Measurements from ENCODE around the gene CALML5.

CALML5 gene

GRCh38 chr10:5524641-5525560 is 25.5 kb upstream of the CALML5 start, which contains the start of gene CALML3:
CALML3 (plus strand) TSS chr10:5524961; CDS start chr10:5525086, 125 bp downstream.
- no peak for DNase-seq (ENCODE audit: extremely low read depth, low read depth)
- H3K4me3 ChIP-seq (replicated peaks; ENCODE audit: low read depth, low read length), result no peak within 1 kb of the TSS
- no peak for TF ChIP-seq CTCF (IDR thresholded peaks at IDR 0.05; ENCODE audit: low read depth, low read length, missing control alignments)

GRCh38 chr10:5523796-5524574 is 24.6 kb upstream of the CALML5 start:
- DNase-seq (ENCODE audit: extremely low read depth, low read depth), result no peak
- no peak overlapping the region for H3K4me3 ChIP-seq (replicated peaks; ENCODE audit: low read depth, low read length)
- TF ChIP-seq CTCF (IDR thresholded peaks at IDR 0.05; ENCODE audit: low read depth, low read length, missing control alignments), result no peak

GRCh38 chr10:5522913-5523560 is 23.7 kb upstream of the CALML5 start:
- H3K4me3 ChIP-seq (replicated peaks; ENCODE audit: low read depth, low read length), result no peak overlapping the region
- no peak for TF ChIP-seq CTCF (IDR thresholded peaks at IDR 0.05; ENCODE audit: low read depth, low read length, missing control alignments)
- DNase-seq (ENCODE audit: extremely low read depth, low read depth), result no peak

GRCh38 chr10:5519054-5519453 is 19.7 kb upstream of the CALML5 start:
- no peak for DNase-seq (ENCODE audit: extremely low read depth, low read depth)
- no peak overlapping the region for H3K4me3 ChIP-seq (replicated peaks; ENCODE audit: low read depth, low read length)
- TF ChIP-seq CTCF (IDR thresholded peaks at IDR 0.05; ENCODE audit: low read depth, low read length, missing control alignments), result no peak

- DNase-seq (ENCODE audit: extremely low read depth, low read depth), result no peak
- H3K4me3 ChIP-seq (replicated peaks; ENCODE audit: low read depth, low read length), result no peak overlapping the region
- TF ChIP-seq CTCF (IDR thresholded peaks at IDR 0.05; ENCODE audit: low read depth, low read length, missing control alignments), result no peak
These were observed 18.8 kb upstream of the CALML5 start for GRCh38 chr10:5518143-5518542.

GRCh38 chr10:5517546-5517945 is 18.2 kb upstream of the CALML5 start:
- no peak overlapping the region for H3K4me3 ChIP-seq (replicated peaks; ENCODE audit: low read depth, low read length)
- no peak for TF ChIP-seq CTCF (IDR thresholded peaks at IDR 0.05; ENCODE audit: low read depth, low read length, missing control alignments)
- DNase-seq (ENCODE audit: extremely low read depth, low read depth), result no peak
